Measurements from ENCODE around the gene FREM1. TPM values are rescaled to one million over a fixed set of nuclear protein-coding genes. Genes with fewer than 3 reads are reported as not detected.

The FREM1 gene
- total RNA-seq, 1 donor, result under 0.01 TPM

- Histone ChIP-seq H3K9me3 (ENCODE audit: low read depth, low read length) (no peaks in the 10 kb centered on the region), H3K4me3 (ENCODE audit: low read length) (no peak overlapping the region), H3K27me3 (ENCODE audit: insufficient read depth, low read length) (no peaks in the 10 kb centered on the region), H3K4me1 (ENCODE audit: insufficient read depth, low read length) (no peaks in the 10 kb centered on the region)
Measured at GRCh38 chr9:14868418-14868771, 41.8 kb downstream of the FREM1 start.

- no peaks in the 10 kb centered on the region for H3K9me3 ChIP-seq (ENCODE audit: low read depth, low read length)
- no peaks in the 10 kb centered on the region for H3K4me1 ChIP-seq (ENCODE audit: insufficient read depth, low read length)
Measured at GRCh38 chr9:14866200-14866749, 44.0 kb downstream of the FREM1 start.

GRCh38 chr9:14864309-14864708 lies 45.9 kb downstream of the FREM1 start:
- H3K27me3 ChIP-seq (ENCODE audit: insufficient read depth, low read length), result no peaks in the 10 kb centered on the region
- H3K4me3 ChIP-seq (ENCODE audit: low read length), result no peak overlapping the region
- H3K9me3 ChIP-seq (ENCODE audit: low read depth, low read length), result no peaks in the 10 kb centered on the region
- no peaks in the 10 kb centered on the region for H3K4me1 ChIP-seq (ENCODE audit: insufficient read depth, low read length)

More at GRCh38 chr9:14866200-14866749, 44.0 kb downstream of the FREM1 start:
- H3K27me3 ChIP-seq (ENCODE audit: insufficient read depth, low read length), result no peaks in the 10 kb centered on the region
- H3K4me3 ChIP-seq (ENCODE audit: low read length), result no peak overlapping the region

GRCh38 chr9:14863402-14863801 lies 46.8 kb downstream of the FREM1 start:
- Histone ChIP-seq H3K9me3 (ENCODE audit: low read depth, low read length) (no peaks in the 10 kb centered on the region), H3K4me1 (ENCODE audit: insufficient read depth, low read length) (no peaks in the 10 kb centered on the region), H3K27me3 (ENCODE audit: insufficient read depth, low read length) (no peaks in the 10 kb centered on the region), H3K4me3 (ENCODE audit: low read length) (no peak overlapping the region)

- no peaks in the 10 kb centered on the region for H3K4me1 ChIP-seq (ENCODE audit: insufficient read depth, low read length)
- H3K4me3 ChIP-seq (ENCODE audit: low read length), result no peak overlapping the region
- H3K9me3 ChIP-seq (ENCODE audit: low read depth, low read length), result no peaks in the 10 kb centered on the region
- no peaks in the 10 kb centered on the region for H3K27me3 ChIP-seq (ENCODE audit: insufficient read depth, low read length)
Measured at GRCh38 chr9:14857449-14858305, 52.6 kb downstream of the FREM1 start.

- Histone ChIP-seq H3K4me3 (ENCODE audit: low read length) (no peak overlapping the region), H3K27me3 (ENCODE audit: insufficient read depth, low read length) (no peaks in the 10 kb centered on the region), H3K4me1 (ENCODE audit: insufficient read depth, low read length) (no peaks in the 10 kb centered on the region), H3K9me3 (ENCODE audit: low read depth, low read length) (no peaks in the 10 kb centered on the region)
Measured at GRCh38 chr9:14849851-14850250, 60.4 kb downstream of the FREM1 start.

- Histone ChIP-seq H3K4me1 (ENCODE audit: insufficient read depth, low read length) (no peaks in the 10 kb centered on the region), H3K4me3 (ENCODE audit: low read length) (no peak overlapping the region), H3K27me3 (ENCODE audit: insufficient read depth, low read length) (no peaks in the 10 kb centered on the region), H3K9me3 (ENCODE audit: low read depth, low read length) (no peaks in the 10 kb centered on the region)
Measured at GRCh38 chr9:14849296-14849695, 60.9 kb downstream of the FREM1 start.

- Histone ChIP-seq H3K9me3 (ENCODE audit: low read depth, low read length) (no peaks in the 10 kb centered on the region), H3K4me1 (ENCODE audit: insufficient read depth, low read length) (no peaks in the 10 kb centered on the region), H3K4me3 (ENCODE audit: low read length) (no peak overlapping the region), H3K27me3 (ENCODE audit: insufficient read depth, low read length) (no peaks in the 10 kb centered on the region)
Measured at GRCh38 chr9:14846871-14847311, 63.3 kb downstream of the FREM1 start.

- Histone ChIP-seq H3K4me1 (ENCODE audit: insufficient read depth, low read length) (no peaks in the 10 kb centered on the region), H3K27me3 (ENCODE audit: insufficient read depth, low read length) (no peaks in the 10 kb centered on the region)
Measured at GRCh38 chr9:14843163-14843562, 67.1 kb downstream of the FREM1 start.

GRCh38 chr9:14842269-14842668 lies 68.0 kb downstream of the FREM1 start:
- no peaks in the 10 kb centered on the region for H3K27me3 ChIP-seq (ENCODE audit: insufficient read depth, low read length)

More at GRCh38 chr9:14843163-14843562, 67.1 kb downstream of the FREM1 start:
- Histone ChIP-seq H3K4me3 (ENCODE audit: low read length) (no peak overlapping the region), H3K9me3 (ENCODE audit: low read depth, low read length) (no peaks in the 10 kb centered on the region)

GRCh38 chr9:14838701-14839100 lies 71.5 kb downstream of the FREM1 start:
- Histone ChIP-seq H3K4me1 (ENCODE audit: insufficient read depth, low read length) (no peaks in the 10 kb centered on the region), H3K9me3 (ENCODE audit: low read depth, low read length) (no peaks in the 10 kb centered on the region), H3K4me3 (ENCODE audit: low read length) (no peak overlapping the region), H3K27me3 (ENCODE audit: insufficient read depth, low read length) (no peaks in the 10 kb centered on the region)

More at GRCh38 chr9:14842269-14842668, 68.0 kb downstream of the FREM1 start:
- Histone ChIP-seq H3K4me3 (ENCODE audit: low read length) (no peak overlapping the region), H3K9me3 (ENCODE audit: low read depth, low read length) (no peaks in the 10 kb centered on the region), H3K4me1 (ENCODE audit: insufficient read depth, low read length) (no peaks in the 10 kb centered on the region)

- H3K9me3 ChIP-seq (ENCODE audit: low read depth, low read length), result no peaks in the 10 kb centered on the region
- no peak overlapping the region for H3K4me3 ChIP-seq (ENCODE audit: low read length)
- H3K27me3 ChIP-seq (ENCODE audit: insufficient read depth, low read length), result no peaks in the 10 kb centered on the region
- H3K4me1 ChIP-seq (ENCODE audit: insufficient read depth, low read length), result no peaks in the 10 kb centered on the region
Measured at GRCh38 chr9:14836885-14837284, 73.3 kb downstream of the FREM1 start.

GRCh38 chr9:14831661-14832060 lies 78.6 kb downstream of the FREM1 start:
- Histone ChIP-seq H3K4me3 (ENCODE audit: low read length) (no peak overlapping the region), H3K27me3 (ENCODE audit: insufficient read depth, low read length) (no peaks in the 10 kb centered on the region), H3K9me3 (ENCODE audit: low read depth, low read length) (no peaks in the 10 kb centered on the region), H3K4me1 (ENCODE audit: insufficient read depth, low read length) (no peaks in the 10 kb centered on the region)

- no peaks in the 10 kb centered on the region for H3K27me3 ChIP-seq (ENCODE audit: insufficient read depth, low read length)
- no peaks in the 10 kb centered on the region for H3K9me3 ChIP-seq (ENCODE audit: low read depth, low read length)
- H3K4me3 ChIP-seq (ENCODE audit: low read length), result no peak overlapping the region
- no peaks in the 10 kb centered on the region for H3K4me1 ChIP-seq (ENCODE audit: insufficient read depth, low read length)
Measured at GRCh38 chr9:14831074-14831473, 79.2 kb downstream of the FREM1 start.

GRCh38 chr9:14830057-14830456 lies 80.2 kb downstream of the FREM1 start:
- H3K27me3 ChIP-seq (ENCODE audit: insufficient read depth, low read length), result no peaks in the 10 kb centered on the region
- H3K9me3 ChIP-seq (ENCODE audit: low read depth, low read length), result no peaks in the 10 kb centered on the region
- H3K4me1 ChIP-seq (ENCODE audit: insufficient read depth, low read length), result no peaks in the 10 kb centered on the region
- H3K4me3 ChIP-seq (ENCODE audit: low read length), result no peak overlapping the region

- Histone ChIP-seq H3K4me3 (ENCODE audit: low read length) (no peak overlapping the region), H3K9me3 (ENCODE audit: low read depth, low read length) (no peaks in the 10 kb centered on the region), H3K4me1 (ENCODE audit: insufficient read depth, low read length) (no peaks in the 10 kb centered on the region), H3K27me3 (ENCODE audit: insufficient read depth, low read length) (no peaks in the 10 kb centered on the region)
Measured at GRCh38 chr9:14829204-14829603, 81.0 kb downstream of the FREM1 start.

All from mononuclear cell (primary cell).